ENCODE data around the gene EXOC4. TPM values are rescaled to one million over a fixed set of nuclear protein-coding genes. Genes with fewer than 3 reads are reported as not detected.

The EXOC4 gene
- total RNA-seq, 3 donors from 2014 or later, result 63.9 to 90.2 (median 89.5) TPM

GRCh38 chr7:133517766-133518165 is 264.9 kb downstream of the EXOC4 start:
- H3K9me3 ChIP-seq, result no peaks in the 10 kb centered on the region
- H3K36me3 ChIP-seq (ENCODE audit: low read depth), result no peaks in the 10 kb centered on the region
- H3K4me3 ChIP-seq, result no peak overlapping the region
- no peak for TF ChIP-seq CTCF (IDR thresholded peaks at IDR 0.05)
- intact Hi-C loops (cut with DNase I, micrococcal nuclease), result no loop called here
- no peaks in the 10 kb centered on the region for H3K4me1 ChIP-seq (ENCODE audit: low read depth)
- ATAC-seq, result no peak
- DNase-seq, result no peak

DNA sequence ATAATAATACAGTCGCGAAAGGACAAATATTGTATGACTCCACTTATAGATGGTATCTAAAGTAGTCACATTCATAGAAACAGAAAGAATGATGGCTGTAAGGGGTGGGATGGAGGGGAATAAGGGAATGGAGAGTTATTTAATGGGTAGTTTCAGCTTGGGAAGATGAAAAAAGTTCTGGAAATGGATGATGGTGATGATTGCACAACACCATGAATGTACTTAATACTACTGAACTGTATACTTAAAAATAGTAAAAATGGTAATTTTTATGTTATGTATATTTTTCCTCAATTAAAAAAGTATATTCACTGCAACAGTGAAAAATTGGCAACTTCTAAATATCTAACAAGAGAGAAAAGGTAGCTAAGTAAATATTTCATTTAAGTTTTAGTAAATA is 265.8 kb downstream of the EXOC4 start:
- no peak for ATAC-seq

DNA sequence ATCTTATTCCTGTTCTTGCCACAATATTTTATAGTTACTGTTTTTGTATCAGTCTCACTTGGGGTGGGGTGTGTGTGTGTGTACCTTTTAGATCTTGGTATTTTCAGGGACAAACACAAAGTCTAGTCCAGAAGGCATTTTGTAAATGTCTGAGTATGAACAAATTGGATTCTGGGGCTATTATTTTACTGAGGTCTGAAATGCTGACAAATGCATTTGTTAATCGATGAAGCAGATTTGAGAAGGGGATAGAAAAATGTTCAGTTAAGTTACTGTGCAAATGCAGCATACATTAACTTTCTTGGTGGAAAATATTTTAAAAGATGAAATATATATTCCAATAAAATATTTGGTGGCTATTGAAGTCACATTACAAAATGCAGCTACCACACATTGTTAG is 267.4 kb downstream of the EXOC4 start:
- no peak overlapping the region for H3K4me3 ChIP-seq
- no peaks in the 10 kb centered on the region for H3K4me1 ChIP-seq (ENCODE audit: low read depth)
- intact Hi-C loops (cut with DNase I, micrococcal nuclease), result no loop called here
- H3K9me3 ChIP-seq, result no peaks in the 10 kb centered on the region
- no peaks in the 10 kb centered on the region for H3K36me3 ChIP-seq (ENCODE audit: low read depth)
- DNase-seq (no peak), ATAC-seq (no peak)
- TF ChIP-seq CTCF (IDR thresholded peaks at IDR 0.05), result no peak

More for the DNA sequence above, 265.8 kb downstream of the EXOC4 start:
- Histone ChIP-seq H3K36me3 (ENCODE audit: low read depth) (no peaks in the 10 kb centered on the region), H3K9me3 (no peaks in the 10 kb centered on the region), H3K4me1 (ENCODE audit: low read depth) (no peaks in the 10 kb centered on the region), H3K4me3 (no peak overlapping the region)
- TF ChIP-seq CTCF (IDR thresholded peaks at IDR 0.05), result no peak
- intact Hi-C loops (cut with DNase I, micrococcal nuclease), result no loop called here
- DNase-seq, result no peak

DNA sequence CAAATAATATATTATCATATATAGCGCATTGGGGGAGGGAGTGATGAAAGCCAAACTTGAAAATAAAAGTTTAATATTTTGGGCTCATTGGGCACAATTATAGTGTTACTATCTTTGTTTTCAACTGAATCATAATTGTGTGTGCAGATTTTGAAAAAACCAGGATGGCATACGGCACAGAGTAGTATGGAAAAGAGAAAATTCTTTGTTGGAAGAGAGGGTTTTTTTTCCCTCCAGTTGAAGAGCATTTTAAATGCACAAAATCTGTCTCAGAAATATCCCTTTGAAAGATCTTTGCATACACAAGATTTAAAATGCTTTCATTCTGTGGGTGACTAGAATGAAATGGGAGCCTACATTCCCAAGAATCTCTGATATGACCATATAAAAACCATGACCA is 269.6 kb downstream of the EXOC4 start:
- Histone ChIP-seq H3K4me3 (no peak overlapping the region), H3K9me3 (no peaks in the 10 kb centered on the region), H3K36me3 (ENCODE audit: low read depth) (no peaks in the 10 kb centered on the region), H3K4me1 (ENCODE audit: low read depth) (no peaks in the 10 kb centered on the region)
- DNase-seq, result no peak
- no peak for TF ChIP-seq CTCF (IDR thresholded peaks at IDR 0.05)
- intact Hi-C loops (cut with DNase I, micrococcal nuclease), result no loop called here
- no peak for ATAC-seq

DNA sequence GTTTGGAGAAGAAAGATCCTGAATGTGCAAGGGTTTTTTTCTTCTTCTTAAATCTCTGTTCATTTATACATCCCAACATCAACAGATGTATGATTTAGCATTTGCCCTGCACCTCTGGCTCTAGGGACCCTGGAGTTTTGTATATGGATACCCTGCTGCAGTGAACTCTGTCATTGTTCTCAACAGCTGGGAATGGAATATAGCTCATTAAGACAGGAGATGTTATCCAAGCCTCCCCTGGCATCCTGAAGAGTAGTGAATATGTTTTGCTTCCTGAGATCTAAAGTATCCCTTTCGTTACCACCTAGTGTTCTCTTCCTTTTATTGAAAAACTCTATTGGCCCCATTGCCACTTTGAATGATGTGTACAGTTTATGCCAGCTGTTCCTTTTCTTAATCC is 275.9 kb downstream of the EXOC4 start:
- no peak for TF ChIP-seq CTCF (IDR thresholded peaks at IDR 0.05)
- Histone ChIP-seq H3K4me3 (no peak overlapping the region), H3K36me3 (ENCODE audit: low read depth) (no peaks in the 10 kb centered on the region), H3K9me3 (no peaks in the 10 kb centered on the region), H3K4me1 (ENCODE audit: low read depth) (no peaks in the 10 kb centered on the region)
- ATAC-seq (no peak), DNase-seq (no peak)
- intact Hi-C loops (cut with DNase I, micrococcal nuclease), result no loop called here

DNA sequence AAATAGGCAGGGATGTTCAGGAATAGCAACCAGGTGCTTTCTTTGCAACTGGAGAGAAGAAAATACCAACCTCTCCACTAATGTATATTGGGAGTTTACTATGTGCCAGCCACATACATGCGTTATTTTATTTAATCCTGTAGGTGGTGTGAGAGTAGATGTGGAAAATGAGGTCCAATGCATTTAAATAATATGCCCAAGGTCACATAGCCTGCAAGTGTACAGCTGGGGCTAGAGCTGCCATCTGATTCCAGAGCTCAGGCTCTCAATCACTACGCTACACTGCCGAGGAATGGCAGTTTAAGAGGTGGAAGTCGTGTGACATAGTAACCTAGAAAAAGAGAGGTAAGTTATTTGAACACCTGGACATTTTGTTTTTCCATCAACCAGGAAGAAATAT is 277.0 kb downstream of the EXOC4 start:
- intact Hi-C loops (cut with DNase I, micrococcal nuclease), result no loop called here
- Histone ChIP-seq H3K36me3 (ENCODE audit: low read depth) (no peaks in the 10 kb centered on the region), H3K4me1 (ENCODE audit: low read depth) (no peaks in the 10 kb centered on the region), H3K9me3 (no peaks in the 10 kb centered on the region), H3K4me3 (no peak overlapping the region)
- ATAC-seq (no peak), DNase-seq (no peak)
- TF ChIP-seq CTCF (IDR thresholded peaks at IDR 0.05), result no peak

Measured in mucosa of descending colon (tissue), 3 donors.